ENCODE measurements around the gene OR12D1. TPM values are rescaled to one million over a fixed set of nuclear protein-coding genes. Genes with fewer than 3 reads are reported as not detected.
"Not testable (repeated sequence)": the region's sequence is repeated elsewhere in the genome, so short reads cannot be mapped to it uniquely, and the experiment has no call there.

OR12D1 gene
- polyA plus RNA-seq, 1 experiment, result not detected

DNA sequence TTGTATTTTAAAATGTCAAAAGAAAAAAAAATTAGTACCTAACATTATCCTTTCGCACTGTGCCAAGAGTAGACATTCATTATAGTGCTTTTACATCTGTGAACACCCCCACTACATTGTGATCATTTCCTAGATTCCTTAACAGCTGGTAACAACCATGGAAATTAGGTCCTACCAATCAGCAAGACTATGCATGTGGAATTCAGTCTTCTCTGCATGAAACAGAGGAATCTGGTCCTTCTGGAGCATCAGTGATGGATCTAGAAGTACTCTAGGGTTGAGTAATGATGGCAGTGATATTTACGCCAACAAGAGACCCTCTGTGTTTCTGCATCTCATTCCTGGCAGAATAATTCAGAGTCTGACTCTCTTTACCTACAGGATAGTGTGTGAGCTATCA lies 9.4 kb downstream of the OR12D1 start:
- no peak for DNase-seq (ENCODE audit: low read depth, low spot score)
- ChIA-PET POLR2A (no interaction called here), CTCF (no interaction called here)
- TF ChIP-seq, protein P1, sequence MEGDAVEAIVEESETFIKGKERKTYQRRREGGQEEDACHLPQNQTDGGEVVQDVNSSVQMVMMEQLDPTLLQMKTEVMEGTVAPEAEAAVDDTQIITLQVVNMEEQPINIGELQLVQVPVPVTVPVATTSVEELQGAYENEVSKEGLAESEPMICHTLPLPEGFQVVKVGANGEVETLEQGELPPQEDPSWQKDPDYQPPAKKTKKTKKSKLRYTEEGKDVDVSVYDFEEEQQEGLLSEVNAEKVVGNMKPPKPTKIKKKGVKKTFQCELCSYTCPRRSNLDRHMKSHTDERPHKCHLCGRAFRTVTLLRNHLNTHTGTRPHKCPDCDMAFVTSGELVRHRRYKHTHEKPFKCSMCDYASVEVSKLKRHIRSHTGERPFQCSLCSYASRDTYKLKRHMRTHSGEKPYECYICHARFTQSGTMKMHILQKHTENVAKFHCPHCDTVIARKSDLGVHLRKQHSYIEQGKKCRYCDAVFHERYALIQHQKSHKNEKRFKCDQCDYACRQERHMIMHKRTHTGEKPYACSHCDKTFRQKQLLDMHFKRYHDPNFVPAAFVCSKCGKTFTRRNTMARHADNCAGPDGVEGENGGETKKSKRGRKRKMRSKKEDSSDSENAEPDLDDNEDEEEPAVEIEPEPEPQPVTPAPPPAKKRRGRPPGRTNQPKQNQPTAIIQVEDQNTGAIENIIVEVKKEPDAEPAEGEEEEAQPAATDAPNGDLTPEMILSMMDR (IDR thresholded peaks at IDR 0.05; ENCODE audit: low read depth, low read length), result no peak
- H3K27me3 ChIP-seq (ENCODE audit: control insufficient read depth, insufficient read depth, low read length), result no peaks in the 10 kb centered on the region
- H3K27ac ChIP-seq (ENCODE audit: low read depth, low read length), result no peak overlapping the region
- no peak overlapping the region for H3K4me3 ChIP-seq (ENCODE audit: low read depth, low read length)
- H3K9me3 ChIP-seq (ENCODE audit: control insufficient read depth, insufficient read depth, low read length), result peaks cover 5% of the 10 kb centered on the region; the same call in 1 of the 2 replicates

- Histone ChIP-seq H3K4me3 (ENCODE audit: low read depth, low read length) (no peak overlapping the region), H3K27me3 (ENCODE audit: control insufficient read depth, insufficient read depth, low read length) (no peaks in the 10 kb centered on the region), H3K27ac (ENCODE audit: low read depth, low read length) (no peak overlapping the region), H3K9me3 (ENCODE audit: control insufficient read depth, insufficient read depth, low read length) (peaks cover 5% of the 10 kb centered on the region; the same call in 1 of the 2 replicates)
- TF ChIP-seq, protein P1 (IDR thresholded peaks at IDR 0.05; ENCODE audit: low read depth, low read length), result no peak
- CTCF ChIA-PET, result no interaction called here
- no peak for DNase-seq (ENCODE audit: low read depth, low spot score)
- POLR2A ChIA-PET, result no interaction called here
Observed at GRCh38 chr6:29424575-29424974, 9.8 kb downstream of the OR12D1 start.

- H3K9me3 ChIP-seq (ENCODE audit: control insufficient read depth, insufficient read depth, low read length), result peaks cover 5% of the 10 kb centered on the region; the same call in 1 of the 2 replicates
- no peak overlapping the region for H3K27ac ChIP-seq (ENCODE audit: low read depth, low read length)
- no peak for DNase-seq (ENCODE audit: low read depth, low spot score)
- H3K4me3 ChIP-seq (ENCODE audit: low read depth, low read length), result no peak overlapping the region
- H3K27me3 ChIP-seq (ENCODE audit: control insufficient read depth, insufficient read depth, low read length), result no peaks in the 10 kb centered on the region
- TF ChIP-seq, protein P1 (IDR thresholded peaks at IDR 0.05; ENCODE audit: low read depth, low read length), result no peak
- ChIA-PET CTCF (no interaction called here), POLR2A (no interaction called here)
Observed at GRCh38 chr6:29425075-29425474, 10.3 kb downstream of the OR12D1 start.

- Histone ChIP-seq H3K9me3 (ENCODE audit: control insufficient read depth, insufficient read depth, low read length) (peaks cover 5% of the 10 kb centered on the region; the same call in 1 of the 2 replicates), H3K27me3 (ENCODE audit: control insufficient read depth, insufficient read depth, low read length) (no peaks in the 10 kb centered on the region), H3K4me3 (ENCODE audit: low read depth, low read length) (no peak overlapping the region), H3K27ac (ENCODE audit: low read depth, low read length) (no peak overlapping the region)
- TF ChIP-seq, protein P1 (IDR thresholded peaks at IDR 0.05; ENCODE audit: low read depth, low read length), result no peak
- no peak for DNase-seq (ENCODE audit: low read depth, low spot score)
- ChIA-PET POLR2A (no interaction called here), CTCF (no interaction called here)
Observed at GRCh38 chr6:29426654-29427053, 11.9 kb downstream of the OR12D1 start.

DNA sequence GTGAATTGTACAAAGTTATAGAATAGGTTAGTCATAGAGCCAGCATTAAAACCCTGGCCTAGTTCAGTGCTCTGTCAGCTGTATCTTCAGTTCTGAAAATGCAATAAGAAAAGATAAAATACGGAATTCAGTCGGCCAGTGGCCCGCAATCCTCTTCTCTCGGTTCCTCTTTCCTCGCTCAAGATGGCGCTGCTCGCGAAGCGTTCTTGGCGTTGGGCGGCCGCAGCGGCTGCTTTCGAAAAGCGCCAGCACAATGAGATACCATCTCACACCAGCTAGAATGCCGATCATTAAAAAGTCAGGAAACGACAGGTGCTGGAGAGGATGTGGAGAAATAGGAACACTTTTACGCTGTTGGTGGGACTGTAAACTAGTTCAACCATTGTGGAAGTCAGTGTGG lies 22.0 kb downstream of the OR12D1 start:
- POLR2A ChIA-PET; H3K27ac ChIP-seq (ENCODE audit: low read depth, low read length); CTCF ChIA-PET; H3K4me3 ChIP-seq (ENCODE audit: low read depth, low read length); DNase-seq (ENCODE audit: low read depth, low spot score); H3K9me3 ChIP-seq (ENCODE audit: control insufficient read depth, insufficient read depth, low read length); H3K27me3 ChIP-seq (ENCODE audit: control insufficient read depth, insufficient read depth, low read length): not testable (repeated sequence)

- Histone ChIP-seq H3K9me3 (ENCODE audit: control insufficient read depth, insufficient read depth, low read length) (peaks cover 8% of the 10 kb centered on the region), H3K27me3 (ENCODE audit: control insufficient read depth, insufficient read depth, low read length) (no peaks in the 10 kb centered on the region), H3K27ac (ENCODE audit: low read depth, low read length) (no peak within 1 kb of the TSS), H3K4me3 (ENCODE audit: low read depth, low read length) (no peak within 1 kb of the TSS)
- ChIA-PET POLR2A (no interaction called here), CTCF (no interaction called here)
- DNase-seq (ENCODE audit: low read depth, low spot score), result no peak
- TF ChIP-seq, protein P1 (IDR thresholded peaks at IDR 0.05; ENCODE audit: low read depth, low read length), result no peak
Observed at GRCh38 chr6:29439006-29439405, 24.3 kb downstream of the OR12D1 start, which contains the start of gene OR10C1. Gene OR10C1 (plus strand): TSS chr6:29439306. CDS start chr6:29440016, 710 bp downstream.

Data from AG04450 (cell line).